Vagina (tissue), 2 donors: Measurements from ENCODE around the gene OPRL1.

Experiments used
- CTCF ChIP-seq, 3 experiments: fragments of 450-650 bp in 2 of 3; fragments of 200-600 bp in 1 of 3; sonication (generic) in 1 of 3; IDR thresholded peaks; one replicate each; pipeline ENCODE4 v1.5.1; 2017 to 2019; ENCODE audit warnings: antibody characterized with exemption in 3 of 3, mild to moderate bottlenecking in 2 of 3, moderate library complexity in 2 of 3
- POLR2AphosphoS5 ChIP-seq, 2 donors: sonication (generic); formaldehyde crosslinking; IDR thresholded peaks; one replicate each; pipeline ENCODE4 v1.9.0; 2017; ENCODE audit warnings: antibody characterized with exemption in 2 of 2, mild to moderate bottlenecking in 2 of 2, low read depth in 1 of 2; ENCODE audit not compliant: insufficient read depth in 1 of 2

- TF ChIP-seq CTCF (IDR thresholded peaks at IDR 0.05) (no peak), POLR2AphosphoS5 (IDR thresholded peaks at IDR 0.05; ENCODE audit: insufficient read depth in 1 of 2, low read depth in 1 of 2) (no peak)
These were observed 34.0 kb downstream of the OPRL1 start for GRCh38 chr20:64113796-64114355.
